CD4-positive, alpha-beta T cell treated with Interleukin-6 for 4 hours (primary cell): ENCODE measurements around the gene ACOT12.
"Not testable (repeated sequence)": the region's sequence is repeated elsewhere in the genome, so short reads cannot be mapped to it uniquely, and the experiment has no call there.

Experiments used
- DNase-seq: peaks from one replicate; pipeline ENCODE4 v3.0.0-alpha.2; 2020; ENCODE audit warnings: mixed read lengths

The ACOT12 gene

GRCh38 chr5:81393783-81394718 lies at the start of gene ACOT12:
ACOT12 (minus strand) TSS chr5:81394134; CDS start chr5:81394114, 20 bp downstream.
- DNase-seq: no peak

DNA sequence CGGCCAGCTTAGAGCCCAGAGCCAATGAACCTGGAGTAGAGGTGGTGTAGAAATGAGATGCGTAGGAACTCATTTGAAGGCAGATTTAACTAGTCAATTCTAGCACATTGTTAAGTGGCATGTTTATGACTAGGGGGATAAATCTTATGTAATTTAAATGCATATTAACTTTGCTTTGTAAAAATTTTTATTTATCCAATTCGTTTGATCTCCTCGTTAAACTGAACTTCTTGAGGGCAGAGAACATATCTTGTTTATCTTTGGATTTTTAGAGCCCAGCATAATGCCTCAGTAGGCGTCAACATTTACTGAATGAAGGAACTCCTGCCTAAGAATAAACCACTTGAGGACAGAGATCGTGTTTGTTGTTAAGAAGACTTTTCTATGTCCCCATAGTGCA lies 41.1 kb upstream of the ACOT12 start:
- no peak for DNase-seq

DNA sequence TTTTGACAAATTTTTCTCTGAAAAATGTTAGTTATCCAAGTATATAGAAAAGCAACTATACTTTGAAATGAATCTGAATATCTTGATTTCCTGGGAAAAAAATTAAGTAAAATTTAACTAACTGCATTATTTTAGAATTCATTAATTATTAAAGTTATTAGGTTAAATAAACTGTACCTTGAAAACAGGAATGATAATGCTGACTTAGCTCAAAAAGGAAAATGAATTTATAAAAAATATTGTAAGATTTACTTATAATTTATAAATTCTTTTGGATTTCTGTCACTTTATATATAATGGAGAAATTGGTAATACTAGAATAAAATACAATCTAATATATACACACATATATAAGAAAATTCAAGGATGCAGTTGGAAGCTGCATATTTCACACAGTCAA lies 36.1 kb upstream of the ACOT12 start:
- DNase-seq: no peak

DNA sequence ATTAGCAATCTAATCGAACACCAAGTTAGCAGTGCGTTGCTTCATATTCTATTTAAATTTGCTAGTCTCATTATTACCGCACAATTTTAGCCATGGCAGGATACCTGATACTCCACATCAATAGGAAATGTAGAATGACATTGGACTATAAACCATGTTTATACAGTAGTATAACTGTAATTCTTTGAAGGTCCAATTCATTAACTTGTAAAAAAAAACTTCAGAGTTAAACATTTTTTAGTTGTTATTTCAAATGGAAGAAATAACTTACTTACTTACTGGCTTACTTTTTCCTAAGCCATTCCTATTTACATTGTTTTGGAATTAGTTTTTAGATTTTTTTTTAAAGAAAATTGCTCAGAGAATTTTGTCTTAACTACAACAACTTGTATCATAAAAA lies 35.4 kb upstream of the ACOT12 start:
- DNase-seq: no peak

DNA sequence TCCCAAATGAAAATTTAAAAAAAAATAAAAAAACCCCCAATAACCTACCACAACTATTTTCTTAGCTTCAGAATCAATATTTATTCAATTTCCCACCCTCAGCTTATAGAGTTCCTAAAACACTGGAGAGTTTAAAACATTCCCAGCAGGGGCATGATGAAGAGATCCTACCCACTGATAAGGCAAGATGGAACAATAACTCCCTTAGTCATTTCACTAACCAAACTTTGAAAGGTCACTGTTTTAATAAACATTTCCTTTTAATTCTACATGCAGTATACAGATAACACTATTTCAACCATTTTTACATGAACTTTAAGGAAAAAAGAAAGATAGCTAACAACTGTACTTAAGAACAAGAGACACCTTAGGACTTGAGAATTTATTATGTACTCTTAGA lies 34.9 kb upstream of the ACOT12 start:
- DNase-seq: no peak

- DNase-seq: no peak
Measured at GRCh38 chr5:81428446-81428845, 34.5 kb upstream of the ACOT12 start.

- DNase-seq: no peak
Measured at GRCh38 chr5:81427566-81427965, 33.6 kb upstream of the ACOT12 start.

GRCh38 chr5:81426359-81427030 lies 32.6 kb upstream of the ACOT12 start:
- DNase-seq: no peak

DNA sequence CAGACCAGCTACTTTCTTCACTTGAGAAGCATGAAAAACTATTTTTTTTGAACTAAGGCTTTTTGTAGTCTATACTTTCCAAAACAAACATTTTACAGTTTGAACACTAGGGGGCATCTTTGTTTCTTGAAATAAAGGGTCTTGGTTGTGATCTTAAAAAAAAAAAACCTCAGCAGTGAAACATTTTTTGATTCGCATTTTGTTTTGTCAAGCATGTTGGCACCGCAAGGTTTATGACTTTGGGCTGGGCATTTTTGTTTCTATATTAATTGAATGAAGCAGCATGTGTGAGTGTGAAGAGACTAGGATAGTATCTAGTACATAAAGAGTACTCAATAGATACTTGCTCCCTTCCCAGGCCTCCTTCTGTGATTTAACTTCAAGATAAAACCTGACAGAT lies 31.6 kb upstream of the ACOT12 start:
- no peak for DNase-seq

GRCh38 chr5:81424728-81425127 lies 30.8 kb upstream of the ACOT12 start:
- no peak for DNase-seq

DNA sequence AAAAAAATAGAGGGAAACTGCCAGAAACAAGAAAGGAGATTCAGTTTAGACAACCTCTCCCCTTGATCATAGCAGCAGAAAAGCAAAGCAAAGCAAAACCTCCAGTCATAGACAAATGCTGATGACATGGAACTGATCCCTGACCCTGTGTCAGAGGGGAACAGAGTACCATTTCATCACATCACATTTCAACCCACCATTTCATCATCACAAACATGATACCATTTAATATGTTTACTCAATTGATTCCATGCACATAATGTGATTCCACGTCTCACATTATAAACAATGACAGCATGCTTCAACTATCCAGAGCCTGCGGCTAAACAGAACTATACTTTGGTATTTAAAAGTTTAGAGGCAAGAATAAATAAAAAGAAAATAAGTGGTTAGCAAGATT lies 28.7 kb upstream of the ACOT12 start:
- DNase-seq: no peak

DNA sequence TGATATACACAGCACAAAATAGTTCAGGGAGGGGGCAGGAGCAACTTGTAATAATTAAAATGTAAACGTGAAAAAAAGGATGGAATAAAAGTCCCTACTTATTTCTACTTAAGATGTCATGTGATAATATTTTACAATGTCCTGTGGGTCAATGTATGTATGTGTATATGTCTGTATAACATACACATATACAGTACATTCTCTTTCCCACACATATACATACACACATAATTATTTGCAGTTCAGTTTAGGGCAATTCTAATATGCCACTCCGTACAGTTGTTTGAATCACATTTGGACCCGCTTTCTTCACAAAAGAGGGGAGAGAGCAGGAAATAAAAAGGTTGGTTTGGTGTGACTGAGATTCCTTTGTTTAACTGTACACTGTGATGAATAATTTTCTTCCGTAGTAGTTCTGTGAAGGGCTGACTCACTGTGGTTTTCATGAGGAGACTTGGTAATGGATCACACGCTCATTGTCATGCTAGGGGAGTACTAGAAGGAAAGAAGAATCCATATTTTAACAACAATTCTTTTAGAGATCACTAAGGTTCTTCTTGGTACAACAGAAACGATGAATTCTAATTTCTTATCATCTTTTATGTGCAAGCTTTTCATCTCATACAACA lies 26.2 kb upstream of the ACOT12 start:
- DNase-seq: no peak

DNA sequence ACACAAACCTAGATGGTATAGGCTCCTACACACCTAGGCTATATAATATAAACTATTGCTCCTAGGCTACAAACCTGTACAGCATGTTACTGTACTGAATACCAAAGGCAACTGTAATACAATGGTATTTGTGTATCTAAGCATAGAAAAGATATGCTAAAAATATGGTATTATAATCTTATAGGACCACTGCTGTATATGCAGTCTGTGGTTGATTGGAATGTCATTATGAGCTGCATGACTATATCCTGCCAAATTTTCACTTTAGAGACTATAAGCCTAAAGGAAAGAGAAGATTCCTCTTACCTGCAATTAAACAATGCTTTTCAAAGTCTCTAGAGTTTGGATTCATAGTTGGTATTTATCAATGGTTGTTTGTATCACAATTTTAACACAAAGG lies 24.7 kb upstream of the ACOT12 start:
- DNase-seq: no peak

DNA sequence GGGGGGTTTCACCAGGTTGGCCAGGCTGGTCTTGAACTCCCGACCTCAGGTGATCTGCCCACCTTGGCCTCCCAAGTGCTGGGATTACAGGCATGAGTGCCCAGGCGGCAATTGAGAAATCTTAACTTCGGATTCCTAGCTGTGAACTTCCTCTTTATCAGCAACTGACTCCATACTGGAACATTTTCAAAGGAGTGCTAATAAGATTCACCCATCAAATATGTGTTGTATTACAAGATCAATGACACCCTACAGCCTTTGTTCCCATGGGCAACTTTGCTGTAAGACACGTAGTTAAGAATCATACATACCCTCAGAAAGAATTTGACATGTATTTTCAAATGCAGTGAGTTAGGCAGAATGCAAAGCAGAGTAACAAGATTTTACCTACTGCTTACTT lies 23.1 kb upstream of the ACOT12 start:
- no peak for DNase-seq

- DNase-seq: no peak
Measured at GRCh38 chr5:81409896-81410295, 16.0 kb upstream of the ACOT12 start.

DNA sequence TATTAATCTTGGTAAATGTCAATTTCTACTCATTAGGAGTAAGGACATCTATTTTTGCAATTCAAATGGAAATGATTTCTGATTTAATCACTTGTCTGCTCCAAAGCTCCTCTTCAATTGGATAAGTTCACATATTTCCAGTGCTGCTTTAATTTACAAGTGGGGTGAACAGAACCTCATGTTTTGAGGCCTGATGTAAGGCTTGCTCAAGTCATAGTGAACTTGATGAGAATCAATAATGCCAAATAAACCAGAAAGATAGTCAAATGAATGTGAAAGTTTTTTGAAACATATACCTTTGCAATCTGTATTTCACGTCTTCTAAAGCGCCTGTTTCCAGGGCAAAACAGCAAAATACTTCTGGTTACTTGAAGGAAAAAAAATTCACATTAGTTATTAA lies 15.4 kb upstream of the ACOT12 start:
- DNase-seq: no peak

GRCh38 chr5:81408496-81408895 lies 14.6 kb upstream of the ACOT12 start:
- no peak for DNase-seq

DNA sequence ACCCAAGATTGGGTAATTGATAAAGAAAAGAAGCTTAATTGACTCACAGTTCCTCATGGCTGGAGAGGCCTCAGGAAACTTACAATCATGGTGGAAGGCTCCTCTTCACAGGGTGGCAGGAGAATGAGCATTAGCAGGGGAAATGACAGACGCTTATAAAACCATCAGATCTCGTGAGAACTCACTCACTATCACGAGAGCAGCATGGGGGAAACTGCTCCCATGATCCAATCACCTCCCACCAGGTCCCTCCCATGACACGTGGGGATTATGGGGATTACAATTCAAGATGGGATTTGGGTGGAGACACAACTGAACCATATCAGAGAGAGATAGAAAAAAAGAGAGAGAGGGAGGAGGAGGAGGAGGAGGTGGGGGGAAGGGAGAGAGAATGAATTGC lies 13.9 kb upstream of the ACOT12 start:
- DNase-seq: not testable (repeated sequence)

GRCh38 chr5:81405126-81405891 lies 11.4 kb upstream of the ACOT12 start:
- no peak for DNase-seq

DNA sequence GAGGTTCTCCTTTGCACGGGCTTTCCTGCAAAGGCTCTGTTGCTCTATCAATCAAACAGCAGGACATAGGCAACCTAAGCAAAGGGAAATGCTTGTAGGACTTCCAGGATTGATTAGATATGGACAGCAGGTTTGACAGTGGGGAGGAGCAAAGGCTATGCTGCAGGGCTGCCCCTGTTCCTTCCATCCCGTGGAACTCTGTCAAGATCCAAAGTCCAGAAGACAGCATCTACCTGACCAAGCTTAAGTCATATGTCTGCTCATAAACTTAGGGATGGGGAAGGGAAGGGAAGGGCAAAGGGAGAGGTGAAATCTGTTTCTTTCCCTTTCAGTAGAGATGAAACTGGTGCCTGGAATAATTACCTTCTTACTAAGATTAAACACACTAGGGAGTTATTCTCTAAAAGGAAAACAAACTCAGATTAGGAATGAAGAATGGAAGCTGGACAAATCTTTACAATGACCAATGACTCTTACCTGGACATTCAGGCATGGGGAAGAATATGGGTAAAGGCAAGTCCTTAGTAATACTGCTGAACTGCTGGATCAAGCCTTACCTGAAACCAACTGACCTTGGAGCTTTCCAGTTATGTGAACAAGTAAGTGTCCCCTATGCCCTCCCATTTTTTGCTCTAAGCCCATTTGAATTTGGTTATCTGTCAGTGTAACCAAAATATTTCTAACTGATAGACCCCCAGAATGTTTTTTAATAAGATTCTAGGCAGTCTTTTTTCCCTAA lies 8.4 kb upstream of the ACOT12 start:
- DNase-seq: no peak

- no peak for DNase-seq
Measured at GRCh38 chr5:81401266-81401665, 7.3 kb upstream of the ACOT12 start.

GRCh38 chr5:81400375-81400774 lies 6.4 kb upstream of the ACOT12 start:
- no peak for DNase-seq
